Esophagus (tissue), 2 donors: ENCODE results near the gene PPAN. TPM values are rescaled to one million over a fixed set of nuclear protein-coding genes. Genes with fewer than 3 reads are reported as not detected.

ENCODE experiments used
- polyA plus RNA-seq, 2 donors: library from polyadenylated mRNA; stranded (reverse); fragments of 200-250 nt; gene quantifications; one replicate each; pipeline ENCODE4 v1.2.3, GENCODE V29; 2013
- donor health status: healthy with polysubstance abuse.
- donor health status: Bipolar disorder and iron deficiency.

Gene PPAN
- polyA plus RNA-seq, 2 donors = 41.6 to 64.7 TPM

Other genes starting within 250 kb of the PPAN start
- 1 to 10 TPM; 4.8 to 5.7 TPM for gene OLFM2, start 169.8 kb upstream of the PPAN start, polyA plus RNA-seq
- gene COL5A3, start 95.9 kb upstream of the PPAN start, polyA plus RNA-seq = 1 to 10 TPM; 5.6 to 6.8 TPM
- not detected for gene RDH8, start 92.9 kb upstream of the PPAN start, polyA plus RNA-seq
- gene SHFL, start 20.0 kb upstream of the PPAN start, polyA plus RNA-seq = 10 to 100 TPM; 15.7 to 22.9 TPM
- gene ANGPTL6, start 3.7 kb upstream of the PPAN start, polyA plus RNA-seq = under 1 TPM; 0.28 to 0.47 TPM
- 10 to 100 TPM in 1 of 2 donors, 1 to 10 TPM in 1; 6.6 to 12.8 TPM for gene P2RY11, start 5.3 kb downstream of the PPAN start, polyA plus RNA-seq
- gene EIF3G, start 13.5 kb downstream of the PPAN start, polyA plus RNA-seq = 100 to 1,000 TPM in 1 of 2 donors, 10 to 100 TPM in 1; 85.4 to 163 TPM
- 10 to 100 TPM; 32.1 to 42.6 TPM for gene DNMT1, start 88.6 kb downstream of the PPAN start, polyA plus RNA-seq
- gene S1PR2, start 125.0 kb downstream of the PPAN start, polyA plus RNA-seq = 1 to 10 TPM in 1 of 2 donors, under 1 TPM in 1; 0.71 to 1.2 TPM
- gene MRPL4, start 145.9 kb downstream of the PPAN start, polyA plus RNA-seq = 10 to 100 TPM; 25.7 to 71.6 TPM
- 1 to 10 TPM; 4.8 to 8.8 TPM for gene ICAM1, start 164.8 kb downstream of the PPAN start, polyA plus RNA-seq
- under 1 TPM; 0.12 to 0.26 TPM for gene ICAM4, start 180.6 kb downstream of the PPAN start, polyA plus RNA-seq
- under 1 TPM; 0.27 to 0.45 TPM for gene ICAM5, start 183.6 kb downstream of the PPAN start, polyA plus RNA-seq
- gene ZGLP1, start 203.5 kb downstream of the PPAN start, polyA plus RNA-seq = 1 to 10 TPM; 2.0 to 8.2 TPM
- 10 to 100 TPM; 18.3 to 18.5 TPM for gene FDX2, start 209.7 kb downstream of the PPAN start, polyA plus RNA-seq
- 1 to 10 TPM; 7.1 to 8.2 TPM for gene RAVER1, start 227.2 kb downstream of the PPAN start, polyA plus RNA-seq
- 1 to 10 TPM; 3.8 to 5.8 TPM for gene ICAM3, start 233.3 kb downstream of the PPAN start, polyA plus RNA-seq